Fibroblast of lung (primary cell): ENCODE data around the gene DUSP28. TPM values are rescaled to one million over a fixed set of nuclear protein-coding genes. Genes with fewer than 3 reads are reported as not detected.

Experiments used
- DNase-seq, 2 donors: peaks; one replicate each; pipeline versions ENCODE4 v3.0.0 to v3.0.0-alpha.2; 2010; ENCODE audit warnings: low read depth in 2 of 2
- H2AFZ ChIP-seq: 2 replicates; pipeline ENCODE4 v1.5.1; 2012; ENCODE audit warnings: low read length, control low read depth, inconsistent platforms
- H3K27ac ChIP-seq: 2 replicates; pipeline ENCODE4 v1.5.1; 2011; ENCODE audit warnings: low read length, control low read depth; ENCODE audit not compliant: insufficient read depth
- H3K27me3 ChIP-seq: 2 replicates; pipeline ENCODE4 v1.5.1; 2011; ENCODE audit warnings: mild to moderate bottlenecking, low read length; ENCODE audit not compliant: control insufficient read depth, insufficient read depth
- H3K36me3 ChIP-seq: 2 replicates; pipeline ENCODE4 v1.5.1; 2011; ENCODE audit warnings: low read length; ENCODE audit not compliant: control insufficient read depth, insufficient read depth
- H3K4me1 ChIP-seq: 2 replicates; pipeline ENCODE4 v1.5.1; 2011; ENCODE audit warnings: low read length; ENCODE audit not compliant: control insufficient read depth, insufficient read depth; ENCODE audit errors: extremely low read depth
- H3K4me2 ChIP-seq: 2 replicates; pipeline ENCODE4 v1.5.1; 2011; ENCODE audit warnings: low read length, control low read depth; ENCODE audit not compliant: insufficient read depth; ENCODE audit errors: extremely low read depth
- H3K4me3 ChIP-seq, 4 experiments: fragments of 200-600 bp in 1 of 4; sonication (generic) in 1 of 4; replicated peaks in 1 of 4; 2 replicates each; pipeline ENCODE4 v1.5.1; 2011 to 2016; ENCODE audit warnings: low read length in 4 of 4, low read depth in 3 of 4, mild to moderate bottlenecking in 3 of 4, control low read depth in 2 of 4, inconsistent platforms in 1 of 4, mixed read lengths in 1 of 4; ENCODE audit not compliant: insufficient read depth in 1 of 4; ENCODE audit errors: control extremely low read depth in 1 of 4
- H3K79me2 ChIP-seq: 2 replicates; pipeline ENCODE4 v1.5.1; 2012; ENCODE audit warnings: mild to moderate bottlenecking, low read length, inconsistent platforms; ENCODE audit not compliant: control insufficient read depth, insufficient read depth
- H3K9ac ChIP-seq: 2 replicates; pipeline ENCODE4 v1.5.1; 2011; ENCODE audit warnings: mild to moderate bottlenecking, low read length, control low read depth; ENCODE audit not compliant: insufficient read depth
- H3K9me3 ChIP-seq: 2 replicates; pipeline ENCODE4 v1.5.1; 2012; ENCODE audit warnings: low read depth, low read length; ENCODE audit not compliant: control insufficient read depth, insufficient read depth
- H4K20me1 ChIP-seq: 2 replicates; pipeline ENCODE4 v1.5.1; 2011; ENCODE audit warnings: low read length; ENCODE audit not compliant: control insufficient read depth, insufficient read depth; ENCODE audit errors: extremely low read depth
- EZH2 ChIP-seq: IDR thresholded peaks from 2 replicates; pipeline ENCODE4 v1.5.1; 2012; ENCODE audit warnings: low read length, control low read depth, mild to moderate bottlenecking; ENCODE audit errors: missing control alignments
- polyA plus RNA-seq, 2 donors: library from polyadenylated mRNA; depleted of rRNA in 1 of 2; stranded (reverse) in 1 of 2; unstranded in 1 of 2; fragments of >200 nt; gene quantifications; 2 replicates each; pipeline ENCODE4 v1.2.1, GENCODE V29; 2011 to 2012; ENCODE audit warnings: missing spikeins in 1 of 2
- total RNA-seq: library from RNA; depleted of rRNA; stranded (reverse); fragments of >200 nt; gene quantifications from 2 replicates; pipeline ENCODE4 v1.2.1, GENCODE V29; 2014
- TF ChIP-seq, protein P1 (sequence below), 2 donors: IDR thresholded peaks in 1 of 2; conservative IDR thresholded peaks in 1 of 2; 1 replicate in 1 of 2; 2 replicates in 1 of 2; pipeline ENCODE4 v1.5.1; 2011 to 2012; ENCODE audit warnings: low read length in 2 of 2, control low read depth in 1 of 2, inconsistent platforms in 1 of 2, low read depth in 1 of 2, mild to moderate bottlenecking in 1 of 2

The DUSP28 gene
- total and polyA plus RNA-seq, 2 donors (not counting 1 experiment from before 2014, with no cell fraction given), result 2.5 to 3.9 TPM

DNA sequence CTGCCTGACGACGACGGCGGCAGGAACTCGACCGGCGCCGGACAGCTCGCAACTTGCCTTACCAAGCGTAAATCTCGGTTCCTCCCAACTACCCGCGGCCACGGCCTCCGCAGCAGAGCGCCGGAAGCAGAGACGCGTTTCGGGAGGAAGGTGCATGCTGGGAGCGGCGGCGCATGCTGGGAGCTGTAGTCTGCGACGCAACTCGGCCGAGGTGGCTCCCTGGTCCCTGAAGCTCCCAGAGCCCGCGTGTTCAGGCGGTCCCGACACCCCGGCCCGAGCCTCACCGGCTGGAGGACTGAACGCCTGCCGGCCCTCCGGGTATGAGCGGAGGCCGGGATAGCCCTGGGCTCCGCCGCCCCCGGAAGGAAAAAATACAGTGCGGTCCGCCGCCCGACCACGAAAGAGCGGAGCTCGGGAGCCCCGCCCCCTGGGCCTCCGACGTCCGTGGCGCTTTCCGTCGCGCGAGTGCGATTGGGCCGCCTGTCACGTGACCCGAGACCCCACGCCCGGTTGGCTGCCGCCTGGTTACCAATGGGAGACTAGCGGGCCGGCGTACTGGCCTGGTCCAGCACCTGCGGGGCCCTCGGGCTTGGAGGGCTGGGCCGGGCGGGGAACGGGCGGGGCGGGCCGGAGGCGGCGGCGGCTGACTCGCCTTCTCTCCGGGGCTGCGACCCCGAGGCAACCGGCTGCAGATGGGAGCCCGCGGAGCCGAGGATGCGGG, 26.2 kb downstream of the DUSP28 start, which contains the start of gene CAPN10:
Gene CAPN10 (plus strand): TSS at position 537 of the 721 bp plus-strand sequence. CDS start 178 bp downstream, at position 715.
- peaks cover 12% of the 10 kb centered on the region for H3K4me1 ChIP-seq
- peak within 1 kb of the TSS; percentile 83 for H3K27ac ChIP-seq
- H3K4me3 ChIP-seq, result peak within 1 kb of the TSS; percentile 61 to 83 (median 82)
- H3K9ac ChIP-seq, result peak within 1 kb of the TSS; percentile 93
- DNase-seq, result peak; percentile 93
- H3K27me3 ChIP-seq, result no peaks in the 10 kb centered on the region
- no peaks in the 10 kb centered on the region for H4K20me1 ChIP-seq
- no peaks in the 10 kb centered on the region for H3K9me3 ChIP-seq
- H3K4me2 ChIP-seq, result peak within 1 kb of the TSS; percentile 98
- H2AFZ ChIP-seq, result peak within 1 kb of the TSS; percentile 87
- peaks cover 53% of the 10 kb centered on the region for H3K79me2 ChIP-seq
- TF ChIP-seq, protein P1, sequence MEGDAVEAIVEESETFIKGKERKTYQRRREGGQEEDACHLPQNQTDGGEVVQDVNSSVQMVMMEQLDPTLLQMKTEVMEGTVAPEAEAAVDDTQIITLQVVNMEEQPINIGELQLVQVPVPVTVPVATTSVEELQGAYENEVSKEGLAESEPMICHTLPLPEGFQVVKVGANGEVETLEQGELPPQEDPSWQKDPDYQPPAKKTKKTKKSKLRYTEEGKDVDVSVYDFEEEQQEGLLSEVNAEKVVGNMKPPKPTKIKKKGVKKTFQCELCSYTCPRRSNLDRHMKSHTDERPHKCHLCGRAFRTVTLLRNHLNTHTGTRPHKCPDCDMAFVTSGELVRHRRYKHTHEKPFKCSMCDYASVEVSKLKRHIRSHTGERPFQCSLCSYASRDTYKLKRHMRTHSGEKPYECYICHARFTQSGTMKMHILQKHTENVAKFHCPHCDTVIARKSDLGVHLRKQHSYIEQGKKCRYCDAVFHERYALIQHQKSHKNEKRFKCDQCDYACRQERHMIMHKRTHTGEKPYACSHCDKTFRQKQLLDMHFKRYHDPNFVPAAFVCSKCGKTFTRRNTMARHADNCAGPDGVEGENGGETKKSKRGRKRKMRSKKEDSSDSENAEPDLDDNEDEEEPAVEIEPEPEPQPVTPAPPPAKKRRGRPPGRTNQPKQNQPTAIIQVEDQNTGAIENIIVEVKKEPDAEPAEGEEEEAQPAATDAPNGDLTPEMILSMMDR (conservative IDR thresholded peaks at IDR 0.05 in 1 of 2, IDR thresholded peaks at IDR 0.05 in 1 of 2; ENCODE audit: low read depth in 1 of 2, low read length in 2 of 2), result no peak
- no peak for TF ChIP-seq EZH2
- H3K36me3 ChIP-seq, result peaks cover 1% of the 10 kb centered on the region

DNA sequence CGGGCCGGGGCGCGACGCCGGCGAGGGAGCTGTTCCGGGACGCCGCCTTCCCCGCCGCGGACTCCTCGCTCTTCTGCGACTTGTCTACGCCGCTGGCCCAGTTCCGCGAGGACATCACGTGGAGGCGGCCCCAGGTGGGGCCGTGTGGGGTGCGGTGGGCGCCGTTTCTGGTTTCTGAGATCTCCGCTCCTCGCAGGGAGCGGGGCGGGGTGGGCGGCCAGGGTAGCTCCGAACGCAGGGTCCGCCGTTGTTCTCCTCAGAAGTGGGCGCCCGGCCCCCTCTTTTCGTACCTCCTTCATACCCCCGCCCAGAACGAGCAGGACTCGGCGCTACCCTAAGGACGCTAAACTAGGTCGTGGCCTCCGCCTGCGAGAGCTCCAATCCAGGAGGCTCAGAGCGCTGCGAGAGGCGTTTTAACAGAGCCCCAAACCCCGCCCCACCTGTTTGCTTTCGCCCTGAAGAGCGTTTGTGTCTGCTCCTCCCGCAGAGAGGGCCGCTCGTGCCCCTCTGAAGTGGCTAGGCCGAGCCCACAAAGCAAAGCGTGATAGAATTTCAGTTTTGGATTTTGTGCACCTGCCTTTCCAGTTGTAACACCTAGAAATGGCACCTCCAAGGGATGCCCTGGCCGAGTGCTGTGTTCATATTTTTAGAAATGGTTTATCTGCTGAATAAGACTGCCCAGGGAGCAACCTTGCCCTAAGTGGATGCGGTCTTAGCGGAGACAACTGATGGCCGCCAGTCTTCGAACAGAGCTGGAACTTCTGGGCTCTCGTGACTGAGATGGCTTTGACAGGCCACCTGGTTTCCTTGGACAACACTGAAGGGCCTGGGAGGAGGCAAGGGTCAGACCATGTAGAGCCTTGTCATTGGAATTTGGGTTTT, 27.0 kb downstream of the DUSP28 start:
- DNase-seq, result peak in 1 of 2 donors; percentile 24
- Histone ChIP-seq H4K20me1 (no peaks in the 10 kb centered on the region), H3K4me1 (peaks cover 12% of the 10 kb centered on the region), H3K4me2 (peak overlapping the region; percentile 98), H3K79me2 (peaks cover 54% of the 10 kb centered on the region), H3K9ac (peak overlapping the region; percentile 93), H3K9me3 (no peaks in the 10 kb centered on the region), H3K4me3 (peak overlapping the region; percentile 61 to 83 (median 76)), H3K36me3 (peaks cover 5% of the 10 kb centered on the region), H3K27ac (peak overlapping the region; percentile 56), H3K27me3 (no peaks in the 10 kb centered on the region), H2AFZ (peak overlapping the region; percentile 69)
- TF ChIP-seq, protein P1 (conservative IDR thresholded peaks at IDR 0.05 in 1 of 2, IDR thresholded peaks at IDR 0.05 in 1 of 2; ENCODE audit: low read depth in 1 of 2, low read length in 2 of 2), result peak in 1 of 2 donors; percentile 10
- no peak for TF ChIP-seq EZH2
